Stimulated activated effector memory CD8-positive, alpha-beta T cell treated with anti-CD3 and anti-CD28 coated beads, Interleukin-12 subunit alpha, Interleukin-12 subunit beta, amount 100 ng/mL, for 72 hours (primary cell): ENCODE measurements around the gene KRTAP5-6.
"Not testable (repeated sequence)": the region's sequence is repeated elsewhere in the genome, so short reads cannot be mapped to it uniquely, and the experiment has no call there.

Experiments
- ATAC-seq: fragments of 150-1000 bp; cut with Tn5 transposase; 2 replicates; pipeline ENCODE4 v1.10.0; 2021
- DNase-seq, 2 donors: peaks; one replicate each; pipeline ENCODE4 v3.0.0; 2021 to 2022; ENCODE audit warnings: low spot score in 2 of 2
- H3K27ac Mint-ChIP-seq: one replicate; pipeline ENCODE4 v1.8.0; 2022; ENCODE audit warnings: mild to moderate bottlenecking, mixed read lengths
- H3K36me3 Mint-ChIP-seq: one replicate; pipeline ENCODE4 v1.8.0; 2022; ENCODE audit warnings: mild to moderate bottlenecking, mixed read lengths
- H3K4me1 Mint-ChIP-seq: one replicate; pipeline ENCODE4 v1.8.0; 2022; ENCODE audit warnings: mixed read lengths
- H3K4me3 Mint-ChIP-seq: one replicate; pipeline ENCODE4 v1.8.0; 2022; ENCODE audit warnings: mild to moderate bottlenecking, mixed read lengths
- H3K9me3 Mint-ChIP-seq: one replicate; pipeline ENCODE4 v1.8.0; 2022; ENCODE audit warnings: mixed read lengths

KRTAP5-6 gene

DNA sequence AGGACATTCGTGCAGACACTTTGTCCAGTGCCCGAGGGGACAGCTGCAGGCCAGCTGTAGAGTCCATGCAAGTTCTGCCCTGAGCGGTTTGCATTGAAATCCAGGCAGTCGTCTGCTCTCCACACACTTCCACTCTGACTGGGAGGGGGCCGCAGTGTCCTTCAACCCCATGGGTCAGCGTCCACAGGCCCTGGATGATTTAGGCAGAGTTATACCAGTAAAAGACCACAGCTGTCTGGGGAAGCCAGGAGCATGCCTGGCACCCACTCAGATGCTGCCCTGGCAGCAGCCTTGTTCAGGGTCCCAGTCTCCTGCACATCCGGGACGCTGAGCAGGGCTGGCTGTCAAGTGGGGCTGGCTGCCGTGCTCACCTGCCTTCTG is 40.9 kb upstream of the KRTAP5-6 start:
- H3K4me3 Mint-ChIP-seq, result no peak overlapping the region
- DNase-seq (no peak), ATAC-seq (no peak)
- H3K9me3 Mint-ChIP-seq, result no peaks in the 10 kb centered on the region
- H3K27ac Mint-ChIP-seq, result no peak overlapping the region
- no peaks in the 10 kb centered on the region for H3K36me3 Mint-ChIP-seq
- H3K4me1 Mint-ChIP-seq, result peaks cover 8% of the 10 kb centered on the region

DNA sequence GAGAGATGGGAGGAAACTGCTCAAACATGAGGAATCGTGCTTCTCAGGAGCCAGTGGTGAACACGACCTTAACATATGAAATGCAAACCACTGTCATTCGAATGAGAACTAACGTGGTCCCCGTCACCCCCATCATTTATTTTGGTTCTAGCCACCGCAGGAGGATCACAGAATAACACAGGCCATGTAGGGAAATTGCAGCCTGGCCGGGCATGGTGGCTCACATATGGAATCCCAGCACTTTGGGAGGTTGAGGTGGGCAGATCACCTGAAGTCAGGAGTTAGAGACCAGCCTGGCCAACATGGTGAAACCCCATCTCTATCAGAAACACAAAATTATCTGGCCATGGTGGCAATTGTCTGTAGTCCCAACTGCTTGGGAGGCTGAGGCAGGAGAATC is 40.3 kb upstream of the KRTAP5-6 start:
- Mint-ChIP-seq H3K36me3 (no peaks in the 10 kb centered on the region), H3K4me1 (peaks cover 8% of the 10 kb centered on the region), H3K27ac (no peak overlapping the region), H3K4me3 (no peak overlapping the region), H3K9me3 (no peaks in the 10 kb centered on the region)
- no peak for ATAC-seq
- no peak for DNase-seq

- H3K9me3 Mint-ChIP-seq, result no peaks in the 10 kb centered on the region
- H3K27ac Mint-ChIP-seq, result no peak overlapping the region
- ATAC-seq (no peak), DNase-seq (no peak)
- H3K36me3 Mint-ChIP-seq, result no peaks in the 10 kb centered on the region
- H3K4me3 Mint-ChIP-seq, result no peak overlapping the region
- peaks cover 16% of the 10 kb centered on the region for H3K4me1 Mint-ChIP-seq
These were observed 37.5 kb upstream of the KRTAP5-6 start for GRCh38 chr11:1659506-1659905.

- Mint-ChIP-seq H3K36me3 (no peaks in the 10 kb centered on the region), H3K4me1 (peaks cover 16% of the 10 kb centered on the region), H3K4me3 (no peak overlapping the region), H3K27ac (no peak overlapping the region), H3K9me3 (no peaks in the 10 kb centered on the region)
- DNase-seq, result no peak
- ATAC-seq, result no peak
These were observed 36.7 kb upstream of the KRTAP5-6 start for GRCh38 chr11:1660111-1660867.

GRCh38 chr11:1661454-1662269 is 35.3 kb upstream of the KRTAP5-6 start:
- H3K36me3 Mint-ChIP-seq, H3K9me3 Mint-ChIP-seq, DNase-seq, H3K4me3 Mint-ChIP-seq, H3K27ac Mint-ChIP-seq: not testable (repeated sequence)
- H3K4me1 Mint-ChIP-seq, result peaks cover 16% of the 10 kb centered on the region
- ATAC-seq, result peak; percentile 39

- not testable (repeated sequence) for DNase-seq, H3K4me3 Mint-ChIP-seq
- ATAC-seq, result peak; percentile 66
These were observed 34.2 kb upstream of the KRTAP5-6 start for GRCh38 chr11:1662699-1663283.

DNA sequence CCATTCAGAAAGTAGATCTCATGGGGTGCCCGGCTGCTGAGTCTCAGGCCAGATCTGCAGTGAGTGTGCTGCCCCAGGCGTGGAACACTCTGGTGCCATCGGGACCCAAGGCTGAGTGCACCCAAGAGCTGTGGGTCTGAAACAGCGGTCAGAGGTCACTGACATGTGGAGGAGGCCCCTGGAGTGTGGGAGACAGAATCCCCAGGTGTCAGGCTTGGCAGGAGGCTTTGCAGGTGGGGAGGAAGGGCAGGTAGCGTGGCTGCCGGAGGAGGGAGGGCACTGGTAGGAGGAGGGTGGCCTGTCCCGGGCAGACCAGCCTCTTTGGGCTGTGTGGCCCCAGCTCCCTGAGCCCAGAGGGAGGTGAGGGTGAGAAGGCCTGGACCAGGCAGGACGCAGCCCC is 31.7 kb upstream of the KRTAP5-6 start:
- peaks cover 1% of the 10 kb centered on the region for H3K9me3 Mint-ChIP-seq
- no peak overlapping the region for H3K4me3 Mint-ChIP-seq
- no peak for ATAC-seq
- H3K27ac Mint-ChIP-seq, result no peak overlapping the region
- no peak for DNase-seq
- peaks cover 11% of the 10 kb centered on the region for H3K36me3 Mint-ChIP-seq
- peaks cover 12% of the 10 kb centered on the region for H3K4me1 Mint-ChIP-seq

More at GRCh38 chr11:1662699-1663283, 34.2 kb upstream of the KRTAP5-6 start:
- not testable (repeated sequence) for H3K36me3 Mint-ChIP-seq, H3K27ac Mint-ChIP-seq, H3K9me3 Mint-ChIP-seq
- peaks cover 16% of the 10 kb centered on the region for H3K4me1 Mint-ChIP-seq

- peaks cover 4% of the 10 kb centered on the region for H3K9me3 Mint-ChIP-seq
- H3K4me1 Mint-ChIP-seq, result peaks cover 11% of the 10 kb centered on the region
- H3K36me3 Mint-ChIP-seq, result peaks cover 19% of the 10 kb centered on the region
- no peak overlapping the region for H3K27ac Mint-ChIP-seq
- ATAC-seq (no peak), DNase-seq (no peak)
- H3K4me3 Mint-ChIP-seq, result no peak overlapping the region
These were observed 29.7 kb upstream of the KRTAP5-6 start for GRCh38 chr11:1667121-1667850.

DNA sequence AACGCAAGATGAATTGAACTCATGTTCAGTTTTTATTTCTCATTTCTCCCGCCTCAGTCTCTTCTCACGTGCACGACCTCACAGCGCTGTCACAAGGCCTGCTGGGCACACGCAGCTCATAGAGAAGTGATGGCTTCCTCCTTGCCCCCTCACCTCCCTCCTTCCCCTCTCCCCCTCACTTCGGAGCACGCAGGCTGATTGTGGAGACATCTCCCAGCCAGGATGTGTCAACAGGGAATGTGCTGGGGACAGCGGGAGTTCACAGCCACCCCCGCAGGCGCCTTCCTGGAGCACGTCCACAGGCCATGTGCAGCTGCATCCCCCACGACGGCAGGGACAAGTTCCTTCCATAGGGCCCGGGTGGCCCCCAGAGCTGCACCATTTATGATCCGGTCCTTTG is 29.1 kb upstream of the KRTAP5-6 start:
- Mint-ChIP-seq H3K9me3 (peaks cover 4% of the 10 kb centered on the region), H3K4me1 (peaks cover 8% of the 10 kb centered on the region), H3K4me3 (no peak overlapping the region), H3K36me3 (peaks cover 19% of the 10 kb centered on the region), H3K27ac (no peak overlapping the region)
- no peak for ATAC-seq
- DNase-seq, result no peak

- Mint-ChIP-seq H3K27ac (peak overlapping the region; percentile 86), H3K4me3 (no peak overlapping the region), H3K4me1 (peaks cover 8% of the 10 kb centered on the region), H3K36me3 (peaks cover 19% of the 10 kb centered on the region), H3K9me3 (peaks cover 4% of the 10 kb centered on the region)
- ATAC-seq, result no peak
- no peak for DNase-seq
These were observed 28.0 kb upstream of the KRTAP5-6 start for GRCh38 chr11:1668911-1669473.

DNA sequence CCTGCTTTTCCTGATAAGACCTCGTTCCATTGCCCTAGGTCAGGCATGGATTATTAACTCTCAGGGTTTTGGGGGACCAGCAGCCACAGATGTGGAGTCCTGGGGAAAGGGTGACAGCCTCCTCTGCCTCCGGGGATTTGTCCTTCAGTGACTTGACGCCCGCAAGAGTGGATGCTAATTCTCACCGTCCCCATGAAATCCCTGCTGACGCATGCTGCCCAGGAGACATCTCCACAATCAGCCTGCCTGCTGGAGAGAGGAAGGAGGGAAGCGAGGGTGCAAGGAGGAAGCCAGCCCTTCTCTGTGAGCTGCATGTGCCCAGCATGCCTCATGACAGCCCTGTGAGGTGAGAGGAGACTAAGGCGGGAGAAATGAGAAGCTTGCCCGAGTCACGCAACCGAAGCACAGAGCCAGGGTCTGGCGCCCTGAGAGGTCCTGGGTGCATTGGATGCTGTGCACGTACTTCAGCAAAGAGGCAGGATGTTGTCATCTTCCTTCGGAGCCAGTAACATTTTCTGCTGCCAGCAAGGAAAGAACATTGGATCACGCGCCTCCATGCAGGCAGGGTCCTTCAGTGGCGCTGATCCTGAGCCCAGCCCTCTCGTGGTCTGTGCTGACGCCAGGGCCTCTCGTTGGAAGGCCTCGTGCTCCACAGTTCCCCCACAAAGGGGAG is 27.3 kb upstream of the KRTAP5-6 start:
- Mint-ChIP-seq H3K36me3 (peaks cover 19% of the 10 kb centered on the region), H3K4me3 (no peak overlapping the region), H3K4me1 (peaks cover 8% of the 10 kb centered on the region), H3K27ac (peak overlapping the region; percentile 86), H3K9me3 (peaks cover 4% of the 10 kb centered on the region)
- ATAC-seq (no peak), DNase-seq (no peak)

DNA sequence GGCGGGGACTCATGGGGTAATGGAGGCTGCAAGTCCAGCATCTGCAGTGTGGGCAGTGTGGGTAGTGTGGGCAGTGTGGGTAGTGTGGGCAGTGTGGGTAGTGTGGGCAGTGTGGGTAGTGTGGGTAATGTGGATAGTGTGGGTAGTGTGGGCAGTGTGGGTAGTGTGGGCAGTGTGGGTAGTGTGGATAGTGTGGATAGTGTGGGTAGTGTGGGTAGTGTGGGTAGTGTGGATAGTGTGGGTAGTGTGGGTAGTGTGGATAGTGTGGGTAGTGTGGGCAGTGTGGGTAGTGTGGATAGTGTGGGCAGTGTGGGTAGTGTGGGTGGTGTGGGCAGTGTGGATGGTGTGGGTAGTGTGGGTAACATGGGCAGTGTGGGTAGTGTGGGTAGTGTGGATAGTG is 26.5 kb upstream of the KRTAP5-6 start:
- peaks cover 19% of the 10 kb centered on the region for H3K36me3 Mint-ChIP-seq
- H3K4me3 Mint-ChIP-seq, H3K9me3 Mint-ChIP-seq, DNase-seq, ATAC-seq, H3K4me1 Mint-ChIP-seq: not testable (repeated sequence)
- peak overlapping the region; percentile 86 for H3K27ac Mint-ChIP-seq

- Mint-ChIP-seq H3K4me3 (no peak overlapping the region), H3K4me1 (peaks cover 8% of the 10 kb centered on the region), H3K27ac (peak overlapping the region; percentile 86), H3K9me3 (peaks cover 4% of the 10 kb centered on the region), H3K36me3 (peaks cover 19% of the 10 kb centered on the region)
- DNase-seq, result no peak
- ATAC-seq, result no peak
These were observed 26.1 kb upstream of the KRTAP5-6 start for GRCh38 chr11:1670905-1671371.

GRCh38 chr11:1671658-1672057 is 25.3 kb upstream of the KRTAP5-6 start:
- peaks cover 19% of the 10 kb centered on the region for H3K36me3 Mint-ChIP-seq
- H3K27ac Mint-ChIP-seq, result peak overlapping the region; percentile 86
- no peak for ATAC-seq
- no peak overlapping the region for H3K4me3 Mint-ChIP-seq
- H3K9me3 Mint-ChIP-seq, result peaks cover 4% of the 10 kb centered on the region
- peak in 1 of 2 donors; percentile 8 for DNase-seq
- peaks cover 8% of the 10 kb centered on the region for H3K4me1 Mint-ChIP-seq
